Stimulated activated naive CD8-positive, alpha-beta T cell treated with anti-CD3 and anti-CD28 coated beads, Interleukin-15, amount 100 ng/mL, for 72 hours (primary cell): ENCODE measurements around the gene LYSMD1.

Experiments used
- ATAC-seq: fragments of 150-1000 bp; cut with Tn5 transposase; 2 replicates; pipeline ENCODE4 v1.10.0; 2021; ENCODE audit warnings: mild to moderate bottlenecking, moderate library complexity
- DNase-seq, 2 donors: peaks; one replicate each; pipeline ENCODE4 v3.0.0; 2021 to 2022
- H3K27ac Mint-ChIP-seq, 2 donors: one replicate each; pipeline ENCODE4 v1.8.0; 2022; ENCODE audit warnings: mild to moderate bottlenecking in 2 of 2, mixed read lengths in 2 of 2, moderate library complexity in 2 of 2
- H3K27me3 Mint-ChIP-seq: one replicate; pipeline ENCODE4 v1.8.0; 2022; ENCODE audit warnings: mixed read lengths
- H3K4me1 Mint-ChIP-seq: one replicate; pipeline ENCODE4 v1.8.0; 2022; ENCODE audit warnings: mild to moderate bottlenecking, mixed read lengths
- H3K4me3 Mint-ChIP-seq, 2 donors: one replicate each; pipeline ENCODE4 v1.8.0; 2022; ENCODE audit warnings: mild to moderate bottlenecking in 2 of 2, mixed read lengths in 2 of 2, moderate library complexity in 1 of 2
- H3K9me3 Mint-ChIP-seq, 2 donors: one replicate each; pipeline ENCODE4 v1.8.0; 2022; ENCODE audit warnings: mixed read lengths in 2 of 2

The LYSMD1 gene

GRCh38 chr1:151134396-151134795, 31.3 kb downstream of the LYSMD1 start:
- ATAC-seq (no peak), DNase-seq (no peak)
- H3K27me3 Mint-ChIP-seq, result no peaks in the 10 kb centered on the region
- H3K4me3 Mint-ChIP-seq, result no peak overlapping the region
- peaks cover 17% of the 10 kb centered on the region for H3K4me1 Mint-ChIP-seq
- no peaks in the 10 kb centered on the region for H3K9me3 Mint-ChIP-seq
- H3K27ac Mint-ChIP-seq, result peak overlapping the region in 1 of 2 donors; percentile 66

GRCh38 chr1:151133018-151133806, 32.5 kb downstream of the LYSMD1 start:
- no peaks in the 10 kb centered on the region for H3K27me3 Mint-ChIP-seq
- H3K27ac Mint-ChIP-seq, result no peak overlapping the region
- no peak overlapping the region for H3K4me3 Mint-ChIP-seq
- H3K4me1 Mint-ChIP-seq, result peaks cover 17% of the 10 kb centered on the region
- no peak for DNase-seq
- no peaks in the 10 kb centered on the region for H3K9me3 Mint-ChIP-seq
- peak; percentile 32 for ATAC-seq

- H3K27me3 Mint-ChIP-seq, result no peaks in the 10 kb centered on the region
- H3K4me1 Mint-ChIP-seq, result peaks cover 17% of the 10 kb centered on the region
- H3K27ac Mint-ChIP-seq, result no peak overlapping the region
- ATAC-seq (peak; percentile 29), DNase-seq (no peak)
- H3K9me3 Mint-ChIP-seq, result no peaks in the 10 kb centered on the region
- H3K4me3 Mint-ChIP-seq, result peak overlapping the region in 1 of 2 donors; percentile 85
Observed at GRCh38 chr1:151132335-151133017, 33.2 kb downstream of the LYSMD1 start.

GRCh38 chr1:151131701-151132334, 33.9 kb downstream of the LYSMD1 start:
- peaks cover 17% of the 10 kb centered on the region for H3K4me1 Mint-ChIP-seq
- peak overlapping the region; percentile 79 to 85 for H3K4me3 Mint-ChIP-seq
- H3K27ac Mint-ChIP-seq, result peak overlapping the region; percentile 44 to 96
- no peaks in the 10 kb centered on the region for H3K27me3 Mint-ChIP-seq
- no peak for DNase-seq
- no peaks in the 10 kb centered on the region for H3K9me3 Mint-ChIP-seq
- ATAC-seq, result no peak

GRCh38 chr1:151130987-151131586, 34.6 kb downstream of the LYSMD1 start:
- Mint-ChIP-seq H3K27me3 (no peaks in the 10 kb centered on the region), H3K27ac (peak overlapping the region; percentile 87 to 96), H3K9me3 (no peaks in the 10 kb centered on the region), H3K4me1 (peaks cover 17% of the 10 kb centered on the region), H3K4me3 (peak overlapping the region; percentile 79 to 85)
- ATAC-seq (peak; percentile 98), DNase-seq (peak; percentile 88 to 93)

GRCh38 chr1:151128800-151129199, 36.9 kb downstream of the LYSMD1 start:
- Mint-ChIP-seq H3K9me3 (no peaks in the 10 kb centered on the region), H3K4me1 (peaks cover 17% of the 10 kb centered on the region), H3K27me3 (no peaks in the 10 kb centered on the region), H3K4me3 (no peak overlapping the region), H3K27ac (no peak overlapping the region)
- DNase-seq, result no peak
- ATAC-seq, result no peak

- Mint-ChIP-seq H3K4me1 (no peaks in the 10 kb centered on the region), H3K27ac (no peak overlapping the region), H3K9me3 (no peaks in the 10 kb centered on the region), H3K27me3 (no peaks in the 10 kb centered on the region), H3K4me3 (no peak overlapping the region)
- ATAC-seq (no peak), DNase-seq (no peak)
Observed at GRCh38 chr1:151124763-151125403, 40.8 kb downstream of the LYSMD1 start.

- no peak for DNase-seq
- H3K27ac Mint-ChIP-seq, result peak overlapping the region in 1 of 2 donors; percentile 42
- no peaks in the 10 kb centered on the region for H3K9me3 Mint-ChIP-seq
- no peak for ATAC-seq
- no peak overlapping the region for H3K4me3 Mint-ChIP-seq
- no peaks in the 10 kb centered on the region for H3K27me3 Mint-ChIP-seq
- no peaks in the 10 kb centered on the region for H3K4me1 Mint-ChIP-seq
Observed at GRCh38 chr1:151113877-151114276, 51.8 kb downstream of the LYSMD1 start.
